Upper lobe of left lung (tissue), 4 donors: ENCODE data around the gene SERPINA1.

Source experiments
- CTCF ChIP-seq, 6 experiments: fragments of 450-650 bp in 4 of 6; fragments of 200-600 bp in 2 of 6; sonication (generic) in 2 of 6; IDR thresholded peaks; one replicate each; pipeline ENCODE4 v1.5.1; 2016 to 2019; ENCODE audit warnings: antibody characterized with exemption in 6 of 6
- POLR2A ChIP-seq, 4 donors: fragments of 450-650 bp; IDR thresholded peaks; one replicate each; pipeline ENCODE4 v1.5.1; 2016 to 2017; ENCODE audit warnings: antibody characterized with exemption in 4 of 4, mild to moderate bottlenecking in 2 of 4

GRCh38 chr14:94375552-94376107 lies 12.8 kb downstream of the SERPINA1 start:
- TF ChIP-seq POLR2A (IDR thresholded peaks at IDR 0.05) = no peak
- TF ChIP-seq CTCF (IDR thresholded peaks at IDR 0.05) = no peak
